Psoas muscle (tissue), 8 donors: ENCODE results near the gene RPS6KL1. TPM values are rescaled to one million over a fixed set of nuclear protein-coding genes. Genes with fewer than 3 reads are reported as not detected.

ENCODE experiments used
- ATAC-seq, 4 donors: fragments of 200-7000 bp; cut with Tn5 transposase; one replicate each; pipeline ENCODE4 v1.9.1; 2020; ENCODE audit warnings: moderate library complexity in 3 of 4, mild to moderate bottlenecking in 2 of 4
- DNase-seq, 2 donors: peaks; one replicate each; pipeline ENCODE4 v3.0.0-alpha.2; 2020
- H3K27ac ChIP-seq: fragments of 200-600 bp; one replicate; pipeline ENCODE4 v1.8.0; 2022
- H3K27me3 ChIP-seq, 3 donors: fragments of 200-600 bp in 1 of 3; one replicate each; pipeline versions ENCODE4 v1.6.1 to v1.8.0; 2013 to 2022; ENCODE audit warnings: low read length in 2 of 3, mild to moderate bottlenecking in 2 of 3, moderate library complexity in 1 of 3; ENCODE audit not compliant: insufficient read depth in 3 of 3
- H3K36me3 ChIP-seq, 2 donors: fragments of 200-600 bp in 1 of 2; one replicate each; pipeline versions ENCODE4 v1.6.1 to v1.8.0; 2013 to 2022; ENCODE audit warnings: low read depth in 1 of 2, mild to moderate bottlenecking in 1 of 2, moderate library complexity in 1 of 2; ENCODE audit not compliant: insufficient read depth in 1 of 2
- H3K4me1 ChIP-seq: fragments of 200-600 bp; one replicate; pipeline ENCODE4 v1.8.0; 2022
- H3K4me3 ChIP-seq: fragments of 200-600 bp; one replicate; pipeline ENCODE4 v1.8.0; 2022; ENCODE audit warnings: mild to moderate bottlenecking
- H3K9me3 ChIP-seq: fragments of 200-600 bp; one replicate; pipeline ENCODE4 v1.8.0; 2022
- WGBS, 3 donors: extraction: QIAGEN DNeasy Blood & Tissue Kit; methylation state at CpG; one replicate each; pipeline versions ENCODE4 v1.1.6 to v1.1.7; 2013; 5-methylcytosine and 5-hydroxymethylcytosine counted together
- intact Hi-C, 2 donors: fragments of 100-400 bp; cut with DNase I; formaldehyde crosslinking; loops; one replicate each; pipeline versions ENCODE4 v1.11.0 to v1.14.2; 2022
- polyA plus RNA-seq, 3 donors: library from polyadenylated mRNA; stranded (reverse); fragments of 200-250 nt; gene quantifications; one replicate each; pipeline ENCODE4 v1.2.3, GENCODE V29; 2013
- total RNA-seq, 4 donors: library from RNA; stranded (reverse); fragmentation: NEBNext Ultra II Directional in 2 of 4; extraction: Animal tissue kit (Norgen Biotek cat#: 25700) in 2 of 4; gene quantifications; one replicate each; pipeline versions ENCODE4 v1.2.1 to v1.2.4, GENCODE V29; 2021 to 2023
- TF ChIP-seq, protein P1 (sequence below): fragments of 200-600 bp; IDR thresholded peaks from one replicate; pipeline ENCODE4 v1.8.0; 2022; ENCODE audit warnings: antibody characterized with exemption
- donor health status: healthy with polysubstance abuse.
- donor health status: DM: no; HTN: no; CAD: no; lungs with moderate emphysema.
- donor health status: Bipolar disorder and iron deficiency.
- donor health status: healthy.
- donor health status: DM: yes; HTN: yes; CAD: no.
- donor health status: DM: no; HTN: no; CAD: no.
- donor health status: DM: no; HTN: no; CAD: no.
- donor health status: DM: yes; HTN: yes; CAD: no.

RPS6KL1 gene
- total and polyA plus RNA-seq, 7 donors, result 9.4 to 34.1 (median 25.6) TPM

DNA sequence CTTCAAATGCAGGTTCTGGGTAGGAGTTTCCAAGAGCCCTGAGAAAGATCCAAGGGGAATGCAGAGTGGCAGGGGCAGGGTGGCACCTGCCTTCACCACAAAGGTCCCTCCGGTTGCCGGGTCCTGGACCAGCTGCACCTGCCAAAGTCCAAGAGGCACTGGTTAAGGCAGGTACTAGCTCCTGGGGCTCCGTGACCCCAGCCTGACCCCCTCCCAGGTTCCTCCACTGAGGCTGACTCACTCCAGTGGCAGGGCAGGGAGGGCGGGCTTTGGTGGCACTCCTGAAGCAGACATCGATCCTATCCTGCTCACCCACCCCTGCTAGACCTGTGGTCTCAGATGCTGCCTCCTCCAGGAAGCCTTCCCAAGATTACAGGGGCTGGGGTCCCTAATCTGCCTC, 11.4 kb downstream of the RPS6KL1 start:
- Histone ChIP-seq H3K36me3 (peaks cover 0 to 4% of the 10 kb centered on the region in 2 donors), H3K27ac (no peak overlapping the region), H3K4me1 (peaks cover 31% of the 10 kb centered on the region), H3K4me3 (no peak overlapping the region), H3K27me3 (no peaks in the 10 kb centered on the region), H3K9me3 (no peaks in the 10 kb centered on the region)
- ATAC-seq (no peak), DNase-seq (no peak)
- TF ChIP-seq, protein P1, sequence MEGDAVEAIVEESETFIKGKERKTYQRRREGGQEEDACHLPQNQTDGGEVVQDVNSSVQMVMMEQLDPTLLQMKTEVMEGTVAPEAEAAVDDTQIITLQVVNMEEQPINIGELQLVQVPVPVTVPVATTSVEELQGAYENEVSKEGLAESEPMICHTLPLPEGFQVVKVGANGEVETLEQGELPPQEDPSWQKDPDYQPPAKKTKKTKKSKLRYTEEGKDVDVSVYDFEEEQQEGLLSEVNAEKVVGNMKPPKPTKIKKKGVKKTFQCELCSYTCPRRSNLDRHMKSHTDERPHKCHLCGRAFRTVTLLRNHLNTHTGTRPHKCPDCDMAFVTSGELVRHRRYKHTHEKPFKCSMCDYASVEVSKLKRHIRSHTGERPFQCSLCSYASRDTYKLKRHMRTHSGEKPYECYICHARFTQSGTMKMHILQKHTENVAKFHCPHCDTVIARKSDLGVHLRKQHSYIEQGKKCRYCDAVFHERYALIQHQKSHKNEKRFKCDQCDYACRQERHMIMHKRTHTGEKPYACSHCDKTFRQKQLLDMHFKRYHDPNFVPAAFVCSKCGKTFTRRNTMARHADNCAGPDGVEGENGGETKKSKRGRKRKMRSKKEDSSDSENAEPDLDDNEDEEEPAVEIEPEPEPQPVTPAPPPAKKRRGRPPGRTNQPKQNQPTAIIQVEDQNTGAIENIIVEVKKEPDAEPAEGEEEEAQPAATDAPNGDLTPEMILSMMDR, result no peak
- intact Hi-C loops, result loop anchor here in 1 of 2 donors (10.0 kb wide), 1 partner anchor 113 kb away; no protein-coding TSS in a partner anchor
- 87 to 98% (median 92%) methylated on average over 5 of the region's 5 CpGs for WGBS, 3 donors

DNA sequence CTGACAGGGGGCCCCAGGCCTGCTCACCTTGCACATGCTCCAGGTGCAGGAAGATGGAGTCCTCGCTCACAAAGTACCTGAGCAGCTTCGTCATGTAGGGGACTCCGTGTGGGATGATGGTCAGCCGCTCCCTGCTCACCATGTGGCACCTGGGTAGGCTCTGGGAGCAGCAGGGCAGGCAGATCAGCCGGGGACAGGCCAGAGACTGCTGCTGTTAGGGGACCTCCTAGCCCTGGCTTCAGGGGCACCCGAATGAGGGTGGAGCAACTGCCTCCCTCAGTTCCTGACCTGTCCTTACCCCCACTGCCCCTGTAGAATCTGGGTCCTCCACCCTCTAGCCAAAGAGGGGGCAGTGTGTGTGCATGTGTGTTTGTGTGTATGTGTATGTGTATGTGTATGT, 11.8 kb downstream of the RPS6KL1 start:
- no peak overlapping the region for H3K4me3 ChIP-seq
- H3K4me1 ChIP-seq, result peaks cover 28% of the 10 kb centered on the region
- DNase-seq, result no peak
- TF ChIP-seq, protein P1, result no peak
- H3K9me3 ChIP-seq, result no peaks in the 10 kb centered on the region
- ATAC-seq, result no peak
- H3K27ac ChIP-seq, result no peak overlapping the region
- H3K27me3 ChIP-seq, result no peaks in the 10 kb centered on the region
- 94 to 95% (median 95%) methylated on average over 6 of the region's 6 CpGs for WGBS, 3 donors
- H3K36me3 ChIP-seq, result peaks cover 0 to 4% of the 10 kb centered on the region in 2 donors
- intact Hi-C loops, result loop anchor here in 1 of 2 donors (10.0 kb wide), 1 partner anchor 114 kb away; no protein-coding TSS in a partner anchor

DNA sequence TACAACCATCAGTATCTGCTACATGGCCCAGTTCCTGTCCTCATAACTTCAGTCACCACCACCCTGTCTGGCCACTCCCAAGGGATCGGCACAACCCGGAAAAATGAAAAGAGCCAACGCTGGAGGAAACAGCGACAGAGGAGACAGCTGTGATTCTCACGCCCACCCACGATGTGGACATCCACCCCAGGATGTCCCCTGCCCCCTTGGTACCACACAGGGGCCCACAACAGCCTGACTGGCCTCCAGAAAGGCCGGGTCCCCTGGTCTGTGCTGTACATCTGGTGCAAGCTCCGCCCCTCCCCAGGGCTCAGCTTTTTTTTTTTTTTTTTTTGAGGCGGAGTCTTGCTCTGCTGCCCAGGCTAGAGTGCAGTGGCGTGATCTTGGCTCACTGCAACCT, 12.5 kb downstream of the RPS6KL1 start:
- no peaks in the 10 kb centered on the region for H3K36me3 ChIP-seq
- H3K27me3 ChIP-seq, result no peaks in the 10 kb centered on the region
- 49 to 58% (median 56%) methylated on average over 8 to 10 of the region's 10 CpGs for WGBS, 3 donors
- no peak for DNase-seq
- no peaks in the 10 kb centered on the region for H3K9me3 ChIP-seq
- intact Hi-C loops, result loop anchor here in 1 of 2 donors (10.0 kb wide), 1 partner anchor 114 kb away; no protein-coding TSS in a partner anchor
- ATAC-seq, result no peak
- TF ChIP-seq, protein P1, result no peak
- peaks cover 22% of the 10 kb centered on the region for H3K4me1 ChIP-seq
- H3K4me3 ChIP-seq, result no peak overlapping the region
- no peak overlapping the region for H3K27ac ChIP-seq

DNA sequence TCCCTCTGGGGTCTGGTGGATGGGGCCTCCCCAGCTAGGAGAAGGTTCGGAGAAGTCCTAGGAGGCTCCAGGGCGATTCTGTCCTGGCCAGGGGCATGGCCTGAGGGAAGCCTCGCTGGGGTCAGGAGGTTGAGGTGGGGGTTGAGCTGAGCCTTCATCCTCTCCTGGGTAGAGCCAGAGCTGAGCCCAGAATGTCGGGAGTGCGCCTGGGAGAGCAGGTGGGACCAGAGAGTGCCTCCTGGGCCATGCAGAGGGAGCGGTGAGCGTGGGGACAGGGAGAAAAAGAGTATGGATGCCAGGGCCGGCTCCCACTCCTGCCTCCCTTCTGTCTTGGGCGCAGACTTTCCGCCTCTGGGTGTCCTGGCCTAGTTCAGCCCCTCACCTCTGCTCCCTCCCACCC, 13.1 kb downstream of the RPS6KL1 start:
- TF ChIP-seq, protein P1, result no peak
- Histone ChIP-seq H3K36me3 (peaks cover 0 to under 1% of the 10 kb centered on the region in 2 donors), H3K4me3 (no peak overlapping the region), H3K4me1 (peaks cover 22% of the 10 kb centered on the region), H3K9me3 (no peaks in the 10 kb centered on the region), H3K27me3 (no peaks in the 10 kb centered on the region), H3K27ac (no peak overlapping the region)
- DNase-seq (no peak), ATAC-seq (no peak)
- 89 to 95% (median 94%) methylated on average over 7 to 10 of the region's 10 CpGs for WGBS, 3 donors
- intact Hi-C loops, result loop anchor here (5.0 to 10.0 kb wide), 2 partner anchors 48 to 115 kb away; no protein-coding TSS in a partner anchor

DNA sequence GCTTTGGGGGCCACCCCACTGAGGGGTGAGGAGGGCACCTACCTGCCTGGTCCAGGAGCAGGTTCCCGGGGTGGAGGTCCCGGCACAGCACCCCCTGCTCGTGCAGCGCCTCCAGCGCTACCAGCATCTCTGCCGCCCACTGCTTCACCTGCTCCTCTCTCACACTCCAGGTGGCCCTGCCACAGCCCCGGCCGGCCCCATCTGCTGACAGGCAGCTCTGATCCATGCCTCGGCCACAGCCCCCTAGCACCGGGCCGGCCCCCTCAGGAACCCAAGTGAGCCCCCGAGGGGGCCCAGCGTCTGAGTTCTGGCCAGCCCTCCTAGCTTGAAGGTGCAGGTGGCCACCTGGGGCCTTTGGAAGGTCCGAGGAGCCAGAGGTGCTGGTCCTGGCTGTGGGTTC, 13.6 kb downstream of the RPS6KL1 start:
- intact Hi-C loops, result loop anchor here in 1 of 2 donors (5.0 kb wide), 1 partner anchor 47 kb away; no protein-coding TSS in a partner anchor
- no peak for ATAC-seq
- WGBS, 3 donors, result 91 to 93% (median 92%) methylated on average over 11 to 14 of the region's 14 CpGs
- Histone ChIP-seq H3K4me1 (peaks cover 19% of the 10 kb centered on the region), H3K9me3 (no peaks in the 10 kb centered on the region), H3K4me3 (no peak overlapping the region), H3K27me3 (no peaks in the 10 kb centered on the region), H3K36me3 (peaks cover 0 to 5% of the 10 kb centered on the region in 2 donors), H3K27ac (no peak overlapping the region)
- DNase-seq, result no peak
- TF ChIP-seq, protein P1, result no peak
